ENCODE results near the gene MIXL1. TPM values are rescaled to one million over a fixed set of nuclear protein-coding genes. Genes with fewer than 3 reads are reported as not detected.
"Not testable (repeated sequence)": the region's sequence is repeated elsewhere in the genome, so short reads cannot be mapped to it uniquely, and the experiment has no call there.

MIXL1 gene
- total RNA-seq, 1 experiment from 2014 or later, result not detected

- no peak for DNase-seq (ENCODE audit: low read depth)
Observed at GRCh38 chr1:226215239-226215638, 8.2 kb upstream of the MIXL1 start.

- no peak for DNase-seq (ENCODE audit: low read depth)
Observed at GRCh38 chr1:226216056-226216455, 7.4 kb upstream of the MIXL1 start.

- DNase-seq (ENCODE audit: low read depth), result no peak
Observed at GRCh38 chr1:226217273-226217672, 6.2 kb upstream of the MIXL1 start.

- DNase-seq (ENCODE audit: low read depth), result no peak
Observed at GRCh38 chr1:226220473-226221189, 2.8 kb upstream of the MIXL1 start.

- DNase-seq (ENCODE audit: low read depth), result no peak
Observed at GRCh38 chr1:226222686-226223085, 778 bp upstream of the MIXL1 start.

GRCh38 chr1:226223786-226224244 is 351 bp downstream of the MIXL1 start:
- DNase-seq (ENCODE audit: low read depth), result no peak

GRCh38 chr1:226226601-226227000 is 3.1 kb downstream of the MIXL1 start:
- DNase-seq (ENCODE audit: low read depth), result no peak

GRCh38 chr1:226233293-226233692 is 9.8 kb downstream of the MIXL1 start:
- no peak for DNase-seq (ENCODE audit: low read depth)

- DNase-seq (ENCODE audit: low read depth), result no peak
Observed at GRCh38 chr1:226233806-226234205, 10.3 kb downstream of the MIXL1 start.

GRCh38 chr1:226236826-226237225 is 13.4 kb downstream of the MIXL1 start:
- DNase-seq (ENCODE audit: low read depth), result no peak

GRCh38 chr1:226239421-226239820 is 16.0 kb downstream of the MIXL1 start:
- no peak for DNase-seq (ENCODE audit: low read depth)

- DNase-seq (ENCODE audit: low read depth), result no peak
Observed at GRCh38 chr1:226248091-226248490, 24.6 kb downstream of the MIXL1 start.

GRCh38 chr1:226248796-226249195 is 25.3 kb downstream of the MIXL1 start:
- DNase-seq (ENCODE audit: low read depth), result no peak

- DNase-seq (ENCODE audit: low read depth), result no peak
Observed at GRCh38 chr1:226250511-226250910, 27.0 kb downstream of the MIXL1 start.

- DNase-seq (ENCODE audit: low read depth), result not testable (repeated sequence)
Observed at GRCh38 chr1:226252841-226253240, 29.4 kb downstream of the MIXL1 start.

GRCh38 chr1:226253933-226254332 is 30.5 kb downstream of the MIXL1 start:
- no peak for DNase-seq (ENCODE audit: low read depth)

GRCh38 chr1:226255380-226255779 is 31.9 kb downstream of the MIXL1 start:
- no peak for DNase-seq (ENCODE audit: low read depth)

- no peak for DNase-seq (ENCODE audit: low read depth)
Observed at GRCh38 chr1:226261818-226262217, 38.4 kb downstream of the MIXL1 start.

- DNase-seq (ENCODE audit: low read depth), result peak; percentile 34
Observed at GRCh38 chr1:226268421-226269124, 45.1 kb downstream of the MIXL1 start.

GRCh38 chr1:226272233-226272902 is 48.9 kb downstream of the MIXL1 start:
- not testable (repeated sequence) for DNase-seq (ENCODE audit: low read depth)

GRCh38 chr1:226274138-226274537 is 50.7 kb downstream of the MIXL1 start:
- DNase-seq (ENCODE audit: low read depth), result no peak

GRCh38 chr1:226276077-226276682 is 52.7 kb downstream of the MIXL1 start:
- no peak for DNase-seq (ENCODE audit: low read depth)

Measured in RPMI7951 (cell line).